Measurements from ENCODE around the gene PNKD. TPM values are rescaled to one million over a fixed set of nuclear protein-coding genes. Genes with fewer than 3 reads are reported as not detected.

Gene PNKD
- total and polyA plus RNA-seq, 10 of the 15 experiments (the other 5 are each of a cell fraction or from before 2014, with no cell fraction given): 27.2 to 106 (median 61.3) TPM

DNA sequence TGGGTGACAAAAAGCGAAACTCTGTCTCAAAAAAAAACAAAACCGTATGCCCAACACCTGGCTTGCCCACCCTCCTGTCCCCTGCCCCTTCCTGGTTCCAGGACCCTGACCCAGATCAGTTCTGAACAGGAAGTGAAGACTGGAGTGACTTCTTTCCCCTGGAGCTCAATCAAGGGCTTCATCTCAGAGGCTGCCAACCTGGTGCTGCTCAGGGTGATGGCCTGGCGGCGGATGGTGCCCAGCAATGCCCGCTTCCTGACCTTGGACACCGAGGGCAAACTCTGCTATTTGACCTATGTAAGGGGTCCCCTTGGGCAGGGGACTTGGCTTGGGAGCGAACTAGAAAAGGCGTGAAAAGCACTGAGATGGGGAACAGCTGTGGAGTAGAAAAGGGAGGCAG lies 92.3 kb downstream of the PNKD start:
- H3K4me2 ChIP-seq (ENCODE audit: control insufficient read depth, insufficient read depth): no peak overlapping the region
- H3K36me3 ChIP-seq (ENCODE audit: control insufficient read depth in 2 of 2, insufficient read depth in 2 of 2, low read length in 1 of 2): no peaks in the 10 kb centered on the region
- no peaks in the 10 kb centered on the region for H3K79me2 ChIP-seq (ENCODE audit: control insufficient read depth, insufficient read depth, low read length)
- no peak overlapping the region for H2AFZ ChIP-seq (ENCODE audit: control insufficient read depth, low read depth, low read length)
- 11% methylated on average over 8 of the region's 8 CpGs for WGBS (ENCODE audit: insufficient coverage, insufficient replicate concordance, low lambda C conversion rate, missing lambda C conversion rate)
- no peaks in the 10 kb centered on the region; the same call in 2 of the 3 replicates for H3K9me3 ChIP-seq (replicated peaks; ENCODE audit: control insufficient read depth, insufficient read depth, low read length)
- H3K4me1 ChIP-seq (ENCODE audit: control insufficient read depth, insufficient read depth, low read length): peaks cover 12% of the 10 kb centered on the region
- POLR2A ChIA-PET: interaction anchor here (0.5 to 1.2 kb wide), 6 partner anchors 11 to 297 kb away, joined by 3 to 5 read pairs (median 3); partner anchors contain the start of genes BCS1L and ZNF142
- intact Hi-C loops (cut with micrococcal nuclease; ENCODE audit: unreplicated experiment) (no loop called here), in situ Hi-C loops (cut with MboI) (no loop called here)
- RAD21 ChIA-PET (ENCODE audit: unreplicated experiment): no interaction called here
- H4K20me1 ChIP-seq (ENCODE audit: control insufficient read depth, insufficient read depth): no peaks in the 10 kb centered on the region
- H3K9ac ChIP-seq (ENCODE audit: control insufficient read depth, insufficient read depth, low read length): no peak overlapping the region
- no peaks in the 10 kb centered on the region for H3K27me3 ChIP-seq (replicated peaks in 1 of 2; ENCODE audit: control insufficient read depth in 2 of 2, insufficient read depth in 2 of 2, low read length in 1 of 2)
- FAIRE-seq (no peak), ATAC-seq (peak; percentile 20; the same call in 1 of the 3 replicates), DNase-seq (ENCODE audit: low read depth, low spot score) (no peak)
- SMC1A ChIA-PET (ENCODE audit: uncharacterized antibody, unreplicated experiment): interaction anchor here (0.6 to 1.8 kb wide), 3 partner anchors 10 to 214 kb away, joined by 3 to 4 read pairs (median 3); no protein-coding TSS in a partner anchor
- CTCF ChIA-PET: interaction anchor here (0.6 to 2.7 kb wide), 3 partner anchors 61 to 213 kb away, joined by 3 to 8 read pairs (median 3); no protein-coding TSS in a partner anchor
- no peak overlapping the region for H3K4me3 ChIP-seq
- no peak overlapping the region for H3K27ac ChIP-seq (ENCODE audit: control insufficient read depth, insufficient read depth)
- no TSS peak for BruUV-seq (replicated peaks)
- TF ChIP-seq, protein P1, sequence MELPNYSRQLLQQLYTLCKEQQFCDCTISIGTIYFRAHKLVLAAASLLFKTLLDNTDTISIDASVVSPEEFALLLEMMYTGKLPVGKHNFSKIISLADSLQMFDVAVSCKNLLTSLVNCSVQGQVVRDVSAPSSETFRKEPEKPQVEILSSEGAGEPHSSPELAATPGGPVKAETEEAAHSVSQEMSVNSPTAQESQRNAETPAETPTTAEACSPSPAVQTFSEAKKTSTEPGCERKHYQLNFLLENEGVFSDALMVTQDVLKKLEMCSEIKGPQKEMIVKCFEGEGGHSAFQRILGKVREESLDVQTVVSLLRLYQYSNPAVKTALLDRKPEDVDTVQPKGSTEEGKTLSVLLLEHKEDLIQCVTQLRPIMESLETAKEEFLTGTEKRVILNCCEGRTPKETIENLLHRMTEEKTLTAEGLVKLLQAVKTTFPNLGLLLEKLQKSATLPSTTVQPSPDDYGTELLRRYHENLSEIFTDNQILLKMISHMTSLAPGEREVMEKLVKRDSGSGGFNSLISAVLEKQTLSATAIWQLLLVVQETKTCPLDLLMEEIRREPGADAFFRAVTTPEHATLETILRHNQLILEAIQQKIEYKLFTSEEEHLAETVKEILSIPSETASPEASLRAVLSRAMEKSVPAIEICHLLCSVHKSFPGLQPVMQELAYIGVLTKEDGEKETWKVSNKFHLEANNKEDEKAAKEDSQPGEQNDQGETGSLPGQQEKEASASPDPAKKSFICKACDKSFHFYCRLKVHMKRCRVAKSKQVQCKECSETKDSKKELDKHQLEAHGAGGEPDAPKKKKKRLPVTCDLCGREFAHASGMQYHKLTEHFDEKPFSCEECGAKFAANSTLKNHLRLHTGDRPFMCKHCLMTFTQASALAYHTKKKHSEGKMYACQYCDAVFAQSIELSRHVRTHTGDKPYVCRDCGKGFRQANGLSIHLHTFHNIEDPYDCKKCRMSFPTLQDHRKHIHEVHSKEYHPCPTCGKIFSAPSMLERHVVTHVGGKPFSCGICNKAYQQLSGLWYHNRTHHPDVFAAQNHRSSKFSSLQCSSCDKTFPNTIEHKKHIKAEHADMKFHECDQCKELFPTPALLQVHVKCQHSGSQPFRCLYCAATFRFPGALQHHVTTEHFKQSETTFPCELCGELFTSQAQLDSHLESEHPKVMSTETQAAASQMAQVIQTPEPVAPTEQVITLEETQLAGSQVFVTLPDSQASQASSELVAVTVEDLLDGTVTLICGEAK (IDR thresholded peaks at IDR 0.05; ENCODE audit: borderline replicate concordance): no peak
- TF ChIP-seq PKNOX1 (IDR thresholded peaks at IDR 0.05) (no peak), ESRRA (IDR thresholded peaks at IDR 0.05; ENCODE audit: low read length) (no peak), NFXL1 (IDR thresholded peaks at IDR 0.05; ENCODE audit: borderline replicate concordance) (no peak), ELK1 (IDR thresholded peaks at IDR 0.05; ENCODE audit: low read depth, low read length) (no peak), BCLAF1 (IDR thresholded peaks at IDR 0.05) (no peak)
- TF ChIP-seq, protein P2, sequence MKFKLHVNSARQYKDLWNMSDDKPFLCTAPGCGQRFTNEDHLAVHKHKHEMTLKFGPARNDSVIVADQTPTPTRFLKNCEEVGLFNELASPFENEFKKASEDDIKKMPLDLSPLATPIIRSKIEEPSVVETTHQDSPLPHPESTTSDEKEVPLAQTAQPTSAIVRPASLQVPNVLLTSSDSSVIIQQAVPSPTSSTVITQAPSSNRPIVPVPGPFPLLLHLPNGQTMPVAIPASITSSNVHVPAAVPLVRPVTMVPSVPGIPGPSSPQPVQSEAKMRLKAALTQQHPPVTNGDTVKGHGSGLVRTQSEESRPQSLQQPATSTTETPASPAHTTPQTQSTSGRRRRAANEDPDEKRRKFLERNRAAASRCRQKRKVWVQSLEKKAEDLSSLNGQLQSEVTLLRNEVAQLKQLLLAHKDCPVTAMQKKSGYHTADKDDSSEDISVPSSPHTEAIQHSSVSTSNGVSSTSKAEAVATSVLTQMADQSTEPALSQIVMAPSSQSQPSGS (IDR thresholded peaks at IDR 0.05; ENCODE audit: low read length): no peak
